ENCODE results near the gene EIF2B4. TPM values are rescaled to one million over a fixed set of nuclear protein-coding genes. Genes with fewer than 3 reads are reported as not detected.

Gene EIF2B4
- total RNA-seq, 4 donors from 2014 or later: 34.3 to 68.2 (median 48.5) TPM

DNA sequence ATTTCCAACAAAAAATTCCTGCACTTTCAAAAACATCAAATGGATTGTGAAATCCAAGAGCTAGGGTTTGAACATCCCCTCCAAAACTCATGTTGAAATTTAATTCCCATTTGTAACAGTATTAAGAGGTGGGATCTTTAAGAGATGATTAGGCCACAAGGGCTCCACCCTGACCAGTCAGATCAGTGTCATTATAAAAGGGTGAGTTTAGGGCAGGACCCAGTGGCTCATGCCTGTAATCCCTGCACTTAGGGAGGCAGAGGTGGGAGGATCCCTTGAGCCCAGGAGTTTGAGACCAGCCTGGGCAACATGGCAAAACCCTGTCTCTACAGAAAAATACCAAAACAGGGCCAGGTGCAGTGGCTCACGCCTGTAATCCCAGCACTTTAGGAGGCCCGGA is 22.5 kb downstream of the EIF2B4 start:
- Histone ChIP-seq H3K27ac (no peak overlapping the region), H3K27me3 (no peaks in the 10 kb centered on the region), H3K4me3 (no peak overlapping the region), H3K4me1 (peaks cover 4% of the 10 kb centered on the region), H3K9me3 (no peaks in the 10 kb centered on the region), H3K36me3 (peaks cover 4% of the 10 kb centered on the region)
- no CpG with 5 or more reads among the region's 2 CpGs for WGBS
- no peak for DNase-seq (ENCODE audit: low spot score in 2 of 2)
- TF ChIP-seq POLR2A (IDR thresholded peaks at IDR 0.05) (no peak), EP300 (IDR thresholded peaks at IDR 0.05) (no peak), POLR2AphosphoS5 (IDR thresholded peaks at IDR 0.05) (no peak)
- TF ChIP-seq, protein P1, sequence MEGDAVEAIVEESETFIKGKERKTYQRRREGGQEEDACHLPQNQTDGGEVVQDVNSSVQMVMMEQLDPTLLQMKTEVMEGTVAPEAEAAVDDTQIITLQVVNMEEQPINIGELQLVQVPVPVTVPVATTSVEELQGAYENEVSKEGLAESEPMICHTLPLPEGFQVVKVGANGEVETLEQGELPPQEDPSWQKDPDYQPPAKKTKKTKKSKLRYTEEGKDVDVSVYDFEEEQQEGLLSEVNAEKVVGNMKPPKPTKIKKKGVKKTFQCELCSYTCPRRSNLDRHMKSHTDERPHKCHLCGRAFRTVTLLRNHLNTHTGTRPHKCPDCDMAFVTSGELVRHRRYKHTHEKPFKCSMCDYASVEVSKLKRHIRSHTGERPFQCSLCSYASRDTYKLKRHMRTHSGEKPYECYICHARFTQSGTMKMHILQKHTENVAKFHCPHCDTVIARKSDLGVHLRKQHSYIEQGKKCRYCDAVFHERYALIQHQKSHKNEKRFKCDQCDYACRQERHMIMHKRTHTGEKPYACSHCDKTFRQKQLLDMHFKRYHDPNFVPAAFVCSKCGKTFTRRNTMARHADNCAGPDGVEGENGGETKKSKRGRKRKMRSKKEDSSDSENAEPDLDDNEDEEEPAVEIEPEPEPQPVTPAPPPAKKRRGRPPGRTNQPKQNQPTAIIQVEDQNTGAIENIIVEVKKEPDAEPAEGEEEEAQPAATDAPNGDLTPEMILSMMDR (IDR thresholded peaks at IDR 0.05): no peak

DNA sequence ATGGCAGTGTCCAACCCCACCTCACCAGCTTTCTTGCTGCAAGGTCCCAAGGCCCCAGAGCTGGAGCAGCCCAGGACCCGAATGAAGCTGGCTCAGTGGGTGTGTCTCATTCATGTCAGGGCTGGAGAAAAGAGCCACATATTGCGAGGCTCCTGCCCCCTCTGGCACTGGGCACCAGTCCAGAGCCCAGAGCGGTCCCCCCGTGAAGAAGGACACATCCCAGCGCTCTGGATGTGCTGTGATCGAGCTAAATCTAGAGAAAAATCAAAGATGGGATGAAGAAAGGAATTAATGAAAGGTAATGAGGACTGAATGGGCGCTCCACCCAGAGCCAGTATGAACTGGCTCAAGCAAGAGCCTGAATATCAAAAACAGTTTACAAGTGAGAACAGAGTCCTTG is 34.0 kb downstream of the EIF2B4 start:
- 88% methylated on average over 7 of the region's 7 CpGs for WGBS
- Histone ChIP-seq H3K36me3 (peaks cover 93% of the 10 kb centered on the region), H3K27me3 (no peaks in the 10 kb centered on the region)

DNA sequence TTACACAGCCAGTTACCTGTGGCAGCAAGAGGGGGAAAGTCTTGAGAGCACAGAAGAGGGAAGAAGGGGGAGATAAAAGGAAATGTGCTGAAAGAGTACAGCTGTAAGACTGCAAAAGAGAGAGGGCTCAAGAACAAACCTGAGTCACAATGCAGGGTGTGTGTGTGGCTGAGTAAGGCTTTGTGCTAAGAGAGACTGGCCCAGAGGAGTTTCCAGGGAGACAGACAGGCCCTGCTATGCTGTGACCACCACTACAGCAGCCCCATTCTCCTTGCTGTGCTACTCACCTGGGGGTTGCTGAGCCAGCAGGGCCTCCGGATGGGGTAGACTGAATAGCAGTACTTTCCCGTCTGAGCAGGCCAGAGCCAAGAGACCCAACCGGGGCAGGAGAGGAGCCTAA is 34.8 kb downstream of the EIF2B4 start:
- no peaks in the 10 kb centered on the region for H3K27me3 ChIP-seq
- peaks cover 93% of the 10 kb centered on the region for H3K36me3 ChIP-seq
- H3K4me3 ChIP-seq: no peak overlapping the region
- no peaks in the 10 kb centered on the region for H3K4me1 ChIP-seq
- H3K27ac ChIP-seq: no peak overlapping the region
- no peak for DNase-seq (ENCODE audit: low spot score in 2 of 2)
- WGBS: 87% methylated on average over 3 of the region's 3 CpGs
- no peaks in the 10 kb centered on the region for H3K9me3 ChIP-seq
- TF ChIP-seq EP300 (IDR thresholded peaks at IDR 0.05) (no peak), POLR2AphosphoS5 (IDR thresholded peaks at IDR 0.05) (no peak), POLR2A (IDR thresholded peaks at IDR 0.05) (no peak)
- TF ChIP-seq, protein P1 (IDR thresholded peaks at IDR 0.05): no peak

More for the DNA sequence above, 34.0 kb downstream of the EIF2B4 start:
- Histone ChIP-seq H3K27ac (no peak overlapping the region), H3K9me3 (no peaks in the 10 kb centered on the region), H3K4me1 (no peaks in the 10 kb centered on the region), H3K4me3 (no peak overlapping the region)
- TF ChIP-seq, protein P1 (IDR thresholded peaks at IDR 0.05): no peak
- TF ChIP-seq POLR2AphosphoS5 (IDR thresholded peaks at IDR 0.05) (no peak), EP300 (IDR thresholded peaks at IDR 0.05) (no peak), POLR2A (IDR thresholded peaks at IDR 0.05) (no peak)
- DNase-seq (ENCODE audit: low spot score in 2 of 2): no peak

DNA sequence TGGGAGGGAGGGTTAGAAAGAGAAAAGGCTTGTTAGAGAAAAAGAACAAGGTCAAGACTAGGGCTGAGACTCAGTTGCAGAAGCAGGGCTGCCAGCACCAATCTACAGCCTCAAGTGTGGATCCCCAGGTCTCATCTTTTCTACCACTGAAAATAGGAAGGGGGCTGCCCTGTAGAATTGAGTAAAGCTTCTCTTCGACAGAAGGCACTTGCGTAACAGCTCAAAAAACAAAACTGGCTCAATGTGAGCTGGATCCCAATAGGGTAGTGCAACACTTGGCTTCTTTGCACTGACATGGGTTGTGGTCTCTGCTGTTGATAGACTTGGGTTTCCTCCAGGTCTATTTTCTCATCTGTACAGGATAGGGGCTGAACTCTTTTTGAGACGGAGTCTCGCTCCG is 45.4 kb downstream of the EIF2B4 start:
- Histone ChIP-seq H3K4me1 (peaks cover 18% of the 10 kb centered on the region), H3K36me3 (peaks cover 40% of the 10 kb centered on the region), H3K27me3 (no peaks in the 10 kb centered on the region), H3K27ac (no peak overlapping the region), H3K9me3 (no peaks in the 10 kb centered on the region), H3K4me3 (no peak overlapping the region)
- WGBS: 83% methylated on average over 5 of the region's 5 CpGs
- DNase-seq (ENCODE audit: low spot score in 2 of 2): no peak
- no peak for TF ChIP-seq EP300 (IDR thresholded peaks at IDR 0.05)
- TF ChIP-seq, protein P1 (IDR thresholded peaks at IDR 0.05): no peak
- TF ChIP-seq POLR2AphosphoS5 (IDR thresholded peaks at IDR 0.05): no peak
- no peak for TF ChIP-seq POLR2A (IDR thresholded peaks at IDR 0.05)

DNA sequence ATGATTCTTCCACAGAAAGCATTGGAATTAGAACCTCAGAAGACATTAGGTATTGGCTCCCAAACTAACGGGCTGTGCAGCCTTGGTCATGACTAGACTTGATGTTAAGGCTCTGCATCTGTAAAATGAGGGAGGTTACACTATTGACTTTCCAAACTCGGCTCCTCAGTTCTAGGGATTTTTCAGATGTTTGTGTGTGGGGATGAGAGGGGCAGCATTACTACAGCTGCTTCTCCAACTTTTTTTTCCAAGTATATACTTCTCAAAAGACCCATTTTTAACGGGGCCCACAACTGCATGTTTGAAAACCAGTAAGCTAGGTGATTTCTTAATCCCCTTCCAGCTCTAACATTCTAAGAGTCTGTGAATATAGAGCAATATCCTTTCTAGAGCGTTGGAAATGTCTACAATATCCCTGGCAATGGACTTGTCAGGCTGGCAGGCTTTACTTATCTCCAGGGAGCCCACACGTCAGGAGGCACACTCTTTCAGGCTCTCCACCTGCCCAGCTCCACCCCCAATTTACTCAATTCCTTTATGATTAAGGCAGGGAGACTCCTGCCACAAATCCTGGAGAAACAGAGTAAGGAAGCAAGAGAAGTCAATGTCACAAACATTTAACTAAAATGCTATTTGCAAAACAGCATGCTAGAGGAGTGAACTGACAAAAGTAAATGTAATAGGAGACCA is 46.4 kb downstream of the EIF2B4 start:
- H3K27ac ChIP-seq: peak overlapping the region; percentile 90
- TF ChIP-seq EP300 (IDR thresholded peaks at IDR 0.05): no peak
- TF ChIP-seq POLR2AphosphoS5 (IDR thresholded peaks at IDR 0.05): no peak
- TF ChIP-seq POLR2A (IDR thresholded peaks at IDR 0.05): no peak
- TF ChIP-seq, protein P1 (IDR thresholded peaks at IDR 0.05): no peak
- H3K27me3 ChIP-seq: no peaks in the 10 kb centered on the region
- H3K4me1 ChIP-seq: peaks cover 18% of the 10 kb centered on the region
- no peaks in the 10 kb centered on the region for H3K9me3 ChIP-seq
- H3K4me3 ChIP-seq: peak overlapping the region; percentile 84
- no peak for DNase-seq (ENCODE audit: low spot score in 2 of 2)
- H3K36me3 ChIP-seq: peaks cover 30% of the 10 kb centered on the region
- 23% methylated on average over 5 of the region's 5 CpGs for WGBS

Measured in suprapubic skin (tissue), 4 donors.